Fibroblast of lung (primary cell): ENCODE data around the gene ARHGAP6.

Experiments used
- EZH2 ChIP-seq: IDR thresholded peaks from 2 replicates; pipeline ENCODE4 v1.5.1; 2012; ENCODE audit warnings: low read length, control low read depth, mild to moderate bottlenecking; ENCODE audit errors: missing control alignments
- TF ChIP-seq, protein P1 (sequence below), 2 donors: IDR thresholded peaks in 1 of 2; conservative IDR thresholded peaks in 1 of 2; 1 replicate in 1 of 2; 2 replicates in 1 of 2; pipeline ENCODE4 v1.5.1; 2011 to 2012; ENCODE audit warnings: low read length in 2 of 2, control low read depth in 1 of 2, inconsistent platforms in 1 of 2, low read depth in 1 of 2, mild to moderate bottlenecking in 1 of 2

DNA sequence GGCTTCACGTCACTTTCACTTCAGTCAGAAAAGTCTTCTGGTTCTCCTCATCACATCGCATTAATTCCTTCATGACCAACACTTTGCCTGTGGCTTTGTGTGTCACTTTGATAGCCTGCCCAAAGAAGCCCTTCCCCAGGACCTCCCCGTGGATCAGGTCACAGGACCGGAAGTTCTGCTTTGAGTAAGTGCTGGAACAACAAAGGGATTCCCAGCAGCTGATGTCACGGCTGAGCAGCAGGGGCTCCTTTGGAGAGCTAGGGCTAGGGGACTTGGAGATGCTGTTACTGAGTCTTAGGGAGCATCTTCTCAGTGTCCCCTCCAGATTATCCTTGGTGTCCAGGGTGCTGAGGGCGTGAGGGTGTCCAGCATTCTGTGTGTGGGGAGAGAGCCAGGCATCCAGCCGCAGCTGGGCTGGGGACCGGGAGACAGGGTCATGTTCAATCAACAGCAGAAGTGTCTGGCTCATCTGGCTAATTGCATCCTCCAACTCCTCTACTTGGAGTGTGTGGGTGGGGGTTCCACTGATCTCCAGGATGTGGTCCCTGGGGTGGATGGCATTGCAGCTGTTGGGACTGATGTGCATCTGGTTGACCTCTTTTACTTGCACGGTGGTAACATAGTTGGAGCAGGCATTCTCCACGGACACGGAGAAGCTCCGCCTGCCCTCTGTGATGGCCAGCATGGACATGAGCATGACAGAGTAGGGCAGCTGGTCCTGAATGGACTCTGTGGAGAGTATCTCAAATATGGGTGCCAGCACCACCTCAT lies 39.2 kb upstream of the ARHGAP6 start:
- TF ChIP-seq, protein P1, sequence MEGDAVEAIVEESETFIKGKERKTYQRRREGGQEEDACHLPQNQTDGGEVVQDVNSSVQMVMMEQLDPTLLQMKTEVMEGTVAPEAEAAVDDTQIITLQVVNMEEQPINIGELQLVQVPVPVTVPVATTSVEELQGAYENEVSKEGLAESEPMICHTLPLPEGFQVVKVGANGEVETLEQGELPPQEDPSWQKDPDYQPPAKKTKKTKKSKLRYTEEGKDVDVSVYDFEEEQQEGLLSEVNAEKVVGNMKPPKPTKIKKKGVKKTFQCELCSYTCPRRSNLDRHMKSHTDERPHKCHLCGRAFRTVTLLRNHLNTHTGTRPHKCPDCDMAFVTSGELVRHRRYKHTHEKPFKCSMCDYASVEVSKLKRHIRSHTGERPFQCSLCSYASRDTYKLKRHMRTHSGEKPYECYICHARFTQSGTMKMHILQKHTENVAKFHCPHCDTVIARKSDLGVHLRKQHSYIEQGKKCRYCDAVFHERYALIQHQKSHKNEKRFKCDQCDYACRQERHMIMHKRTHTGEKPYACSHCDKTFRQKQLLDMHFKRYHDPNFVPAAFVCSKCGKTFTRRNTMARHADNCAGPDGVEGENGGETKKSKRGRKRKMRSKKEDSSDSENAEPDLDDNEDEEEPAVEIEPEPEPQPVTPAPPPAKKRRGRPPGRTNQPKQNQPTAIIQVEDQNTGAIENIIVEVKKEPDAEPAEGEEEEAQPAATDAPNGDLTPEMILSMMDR (conservative IDR thresholded peaks at IDR 0.05 in 1 of 2, IDR thresholded peaks at IDR 0.05 in 1 of 2; ENCODE audit: low read depth in 1 of 2, low read length in 2 of 2), result no peak
- no peak for TF ChIP-seq EZH2
